ENCODE measurements around the gene PASK. TPM values are rescaled to one million over a fixed set of nuclear protein-coding genes. Genes with fewer than 3 reads are reported as not detected.

PASK gene
- total and polyA plus RNA-seq, 2 donors (not counting 1 experiment from before 2014, with no cell fraction given): 1.0 to 1.5 TPM

- Histone ChIP-seq H3K36me3 (ENCODE audit: control insufficient read depth, insufficient read depth, low read length) (peaks cover 6% of the 10 kb centered on the region), H3K4me3 (replicated peaks in 1 of 4; ENCODE audit: control extremely low read depth in 1 of 4, insufficient read depth in 1 of 4, low read depth in 3 of 4, low read length in 4 of 4) (no peak overlapping the region), H3K27me3 (ENCODE audit: control insufficient read depth, insufficient read depth, low read length) (no peaks in the 10 kb centered on the region), H2AFZ (ENCODE audit: low read length) (no peak overlapping the region), H3K4me1 (ENCODE audit: control insufficient read depth, extremely low read depth, insufficient read depth, low read length) (no peaks in the 10 kb centered on the region), H3K27ac (ENCODE audit: insufficient read depth, low read length) (no peak overlapping the region), H3K79me2 (ENCODE audit: control insufficient read depth, insufficient read depth, low read length) (no peaks in the 10 kb centered on the region), H4K20me1 (ENCODE audit: control insufficient read depth, extremely low read depth, insufficient read depth, low read length) (no peaks in the 10 kb centered on the region), H3K9me3 (ENCODE audit: control insufficient read depth, insufficient read depth, low read depth, low read length) (no peaks in the 10 kb centered on the region), H3K4me2 (ENCODE audit: extremely low read depth, insufficient read depth, low read length) (no peak overlapping the region), H3K9ac (ENCODE audit: insufficient read depth, low read length) (no peak overlapping the region)
- DNase-seq (ENCODE audit: low read depth in 2 of 2): no peak
- no peak for TF ChIP-seq EZH2 (IDR thresholded peaks at IDR 0.05; ENCODE audit: low read length, missing control alignments)
Measured at GRCh38 chr2:241183221-241183620, 33.9 kb upstream of the PASK start.

DNA sequence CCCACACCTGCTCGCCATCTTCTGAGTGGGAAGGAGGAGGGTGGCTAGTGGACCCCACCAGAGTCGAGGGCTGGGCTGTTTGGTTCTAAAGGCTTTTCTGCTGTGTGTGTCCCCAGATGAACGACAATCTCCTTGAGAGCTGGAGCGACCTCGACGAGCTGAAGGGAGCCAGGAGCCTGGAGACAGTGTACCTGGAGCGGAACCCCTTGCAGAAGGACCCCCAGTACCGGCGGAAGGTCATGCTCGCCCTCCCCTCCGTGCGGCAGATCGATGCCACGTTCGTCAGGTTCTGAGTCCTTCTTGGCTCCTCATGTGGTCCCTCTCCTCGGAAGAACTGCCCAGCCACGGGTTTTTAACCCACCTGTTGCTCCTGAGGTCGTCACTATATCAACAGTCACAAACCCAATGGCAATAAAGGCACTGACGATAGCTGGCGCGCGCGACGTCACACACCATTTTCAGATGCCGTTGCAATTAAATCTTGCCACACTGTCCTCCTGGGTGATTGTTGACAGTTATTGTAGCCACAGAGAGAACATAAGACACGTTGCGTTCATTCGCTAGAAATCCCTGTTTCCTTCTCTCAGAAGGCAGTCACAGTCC is 33.4 kb upstream of the PASK start:
- DNase-seq (ENCODE audit: low read depth in 2 of 2): no peak
- H3K4me2 ChIP-seq (ENCODE audit: extremely low read depth, insufficient read depth, low read length): no peak overlapping the region

DNA sequence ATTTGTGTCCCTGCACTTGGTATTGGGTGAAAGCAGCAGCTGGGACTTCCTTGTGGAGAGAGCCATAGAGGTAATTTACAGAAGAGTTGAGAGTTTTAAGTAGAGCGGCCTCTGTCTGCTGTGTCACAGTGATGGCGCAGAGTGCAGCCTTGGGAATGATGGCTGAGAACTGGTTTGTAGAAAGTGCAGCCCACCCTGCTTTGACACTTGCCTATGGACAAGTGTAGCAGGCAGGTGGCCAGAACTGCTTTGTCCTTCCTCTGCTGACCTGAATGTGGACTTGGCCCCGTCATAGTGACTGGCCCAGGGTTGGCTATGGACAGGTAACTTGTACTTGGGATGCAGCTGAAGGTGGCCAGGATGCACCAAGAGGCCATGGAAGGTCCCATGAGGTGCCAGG is 32.9 kb upstream of the PASK start:
- no peaks in the 10 kb centered on the region for H4K20me1 ChIP-seq (ENCODE audit: control insufficient read depth, extremely low read depth, insufficient read depth, low read length)
- H3K4me3 ChIP-seq (replicated peaks in 1 of 4; ENCODE audit: control extremely low read depth in 1 of 4, insufficient read depth in 1 of 4, low read depth in 3 of 4, low read length in 4 of 4): no peak overlapping the region
- no peak for DNase-seq (ENCODE audit: low read depth in 2 of 2)
- H3K79me2 ChIP-seq (ENCODE audit: control insufficient read depth, insufficient read depth, low read length): no peaks in the 10 kb centered on the region
- H3K27me3 ChIP-seq (ENCODE audit: control insufficient read depth, insufficient read depth, low read length): no peaks in the 10 kb centered on the region
- H3K9ac ChIP-seq (ENCODE audit: insufficient read depth, low read length): no peak overlapping the region
- no peaks in the 10 kb centered on the region for H3K4me1 ChIP-seq (ENCODE audit: control insufficient read depth, extremely low read depth, insufficient read depth, low read length)
- no peak overlapping the region for H2AFZ ChIP-seq (ENCODE audit: low read length)
- peaks cover 6% of the 10 kb centered on the region for H3K36me3 ChIP-seq (ENCODE audit: control insufficient read depth, insufficient read depth, low read length)
- H3K27ac ChIP-seq (ENCODE audit: insufficient read depth, low read length): no peak overlapping the region
- H3K9me3 ChIP-seq (ENCODE audit: control insufficient read depth, insufficient read depth, low read depth, low read length): no peaks in the 10 kb centered on the region
- no peak overlapping the region for H3K4me2 ChIP-seq (ENCODE audit: extremely low read depth, insufficient read depth, low read length)
- TF ChIP-seq EZH2 (IDR thresholded peaks at IDR 0.05; ENCODE audit: low read length, missing control alignments) (no peak), CTCF (conservative IDR thresholded peaks at IDR 0.05 in 1 of 2, IDR thresholded peaks at IDR 0.05 in 1 of 2; ENCODE audit: low read depth in 1 of 2, low read length in 2 of 2) (no peak)

More for the DNA sequence above, 33.4 kb upstream of the PASK start:
- H2AFZ ChIP-seq (ENCODE audit: low read length): no peak overlapping the region
- H3K4me3 ChIP-seq (replicated peaks in 1 of 4; ENCODE audit: control extremely low read depth in 1 of 4, insufficient read depth in 1 of 4, low read depth in 3 of 4, low read length in 4 of 4): no peak overlapping the region
- no peak for TF ChIP-seq EZH2 (IDR thresholded peaks at IDR 0.05; ENCODE audit: low read length, missing control alignments)
- TF ChIP-seq CTCF (conservative IDR thresholded peaks at IDR 0.05 in 1 of 2, IDR thresholded peaks at IDR 0.05 in 1 of 2; ENCODE audit: low read depth in 1 of 2, low read length in 2 of 2): no peak
- no peaks in the 10 kb centered on the region for H3K27me3 ChIP-seq (ENCODE audit: control insufficient read depth, insufficient read depth, low read length)
- peaks cover 6% of the 10 kb centered on the region for H3K36me3 ChIP-seq (ENCODE audit: control insufficient read depth, insufficient read depth, low read length)
- no peaks in the 10 kb centered on the region for H3K79me2 ChIP-seq (ENCODE audit: control insufficient read depth, insufficient read depth, low read length)
- no peaks in the 10 kb centered on the region for H3K9me3 ChIP-seq (ENCODE audit: control insufficient read depth, insufficient read depth, low read depth, low read length)
- H3K9ac ChIP-seq (ENCODE audit: insufficient read depth, low read length): no peak overlapping the region
- H3K4me1 ChIP-seq (ENCODE audit: control insufficient read depth, extremely low read depth, insufficient read depth, low read length): no peaks in the 10 kb centered on the region
- no peak overlapping the region for H3K27ac ChIP-seq (ENCODE audit: insufficient read depth, low read length)
- H4K20me1 ChIP-seq (ENCODE audit: control insufficient read depth, extremely low read depth, insufficient read depth, low read length): no peaks in the 10 kb centered on the region
